ENCODE data around the gene SPATA2. TPM values are rescaled to one million over a fixed set of nuclear protein-coding genes. Genes with fewer than 3 reads are reported as not detected.

SPATA2 gene, protein sequence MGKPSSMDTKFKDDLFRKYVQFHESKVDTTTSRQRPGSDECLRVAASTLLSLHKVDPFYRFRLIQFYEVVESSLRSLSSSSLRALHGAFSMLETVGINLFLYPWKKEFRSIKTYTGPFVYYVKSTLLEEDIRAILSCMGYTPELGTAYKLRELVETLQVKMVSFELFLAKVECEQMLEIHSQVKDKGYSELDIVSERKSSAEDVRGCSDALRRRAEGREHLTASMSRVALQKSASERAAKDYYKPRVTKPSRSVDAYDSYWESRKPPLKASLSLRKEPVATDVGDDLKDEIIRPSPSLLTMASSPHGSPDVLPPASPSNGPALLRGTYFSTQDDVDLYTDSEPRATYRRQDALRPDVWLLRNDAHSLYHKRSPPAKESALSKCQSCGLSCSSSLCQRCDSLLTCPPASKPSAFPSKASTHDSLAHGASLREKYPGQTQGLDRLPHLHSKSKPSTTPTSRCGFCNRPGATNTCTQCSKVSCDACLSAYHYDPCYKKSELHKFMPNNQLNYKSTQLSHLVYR
- 4.4 TPM for total RNA-seq

DNA sequence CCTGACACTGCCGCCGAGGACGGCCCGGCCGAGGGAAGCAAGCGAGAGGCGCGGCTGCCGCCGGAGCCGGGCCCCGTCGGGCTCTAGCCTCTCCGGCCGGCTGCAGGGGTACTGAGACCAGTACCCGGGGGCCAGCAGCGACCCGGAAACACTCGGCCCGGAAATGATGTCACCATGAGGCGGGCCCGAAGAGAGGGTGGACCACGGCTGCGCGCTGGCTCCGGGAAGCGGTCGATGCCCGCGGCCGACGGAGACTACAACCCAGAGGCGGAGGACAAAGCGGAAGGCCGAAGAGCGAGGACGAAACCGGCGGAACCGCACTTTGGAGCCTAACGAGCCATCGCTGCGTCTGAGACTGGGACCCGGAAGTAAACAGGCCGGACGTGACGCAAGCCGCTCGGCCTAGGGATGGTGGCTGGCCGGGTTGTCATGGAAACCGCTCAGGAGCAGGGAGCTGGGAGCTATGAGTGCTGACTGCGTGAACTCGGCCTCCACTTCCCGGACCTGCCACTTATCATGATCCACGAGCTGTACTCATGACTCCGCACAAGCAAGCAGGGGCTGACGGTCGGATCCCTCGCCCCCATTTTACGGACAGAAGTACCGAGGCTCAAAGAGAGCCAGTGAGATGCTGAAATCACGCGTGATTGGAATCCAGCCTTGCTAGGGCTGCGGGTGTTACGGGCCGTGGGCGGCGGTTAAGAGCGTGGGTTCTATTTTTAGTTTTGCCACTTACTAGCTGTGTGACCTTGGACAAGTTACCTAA, at the start of gene SPATA2:
SPATA2 (minus strand) TSS at position 150 of the 766 bp plus-strand sequence. CDS start 7,039 bp downstream, outside the sequence.

DNA sequence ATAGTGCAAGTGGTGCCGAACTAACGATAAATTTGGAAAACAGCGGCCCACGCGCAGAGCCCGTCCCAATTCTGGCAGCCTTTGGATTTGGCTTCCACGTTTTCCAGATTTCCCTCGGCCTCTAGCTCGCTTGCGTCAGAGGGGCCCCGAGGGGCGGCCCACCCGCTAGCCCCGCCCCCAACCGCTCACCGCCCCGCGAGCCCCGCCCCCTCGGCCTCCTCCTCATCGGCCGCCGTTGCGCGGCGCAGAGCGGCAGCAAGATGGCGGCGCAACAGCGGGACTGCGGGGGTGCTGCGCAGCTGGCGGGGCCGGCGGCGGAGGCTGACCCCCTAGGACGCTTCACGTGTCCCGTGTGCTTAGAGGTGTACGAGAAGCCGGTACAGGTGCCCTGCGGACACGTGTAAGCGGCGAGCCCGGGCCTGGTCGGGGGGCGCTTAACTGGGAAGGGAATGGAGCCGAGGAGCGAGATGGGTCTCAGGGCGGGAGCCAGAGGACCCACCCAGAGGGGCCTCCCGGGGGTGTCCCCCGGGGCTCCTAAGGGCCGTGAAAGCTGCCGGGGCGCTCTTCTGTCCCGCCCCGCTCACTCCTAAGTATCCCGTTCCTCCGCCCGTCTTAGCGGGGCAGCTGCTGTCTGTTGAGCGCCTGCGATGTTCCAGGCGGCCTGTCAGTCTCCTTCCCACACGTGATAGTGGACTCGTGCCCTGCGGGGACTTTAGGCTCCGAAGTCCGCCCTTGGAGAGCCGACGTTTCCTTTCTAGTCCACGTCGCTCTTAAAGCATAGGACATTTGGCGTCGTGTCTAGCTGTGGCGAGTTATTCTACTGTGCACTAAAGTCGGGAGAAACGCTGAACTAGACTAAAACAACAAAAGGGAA, 21.1 kb upstream of the SPATA2 start, which contains the start of gene RNF114:
RNF114 (plus strand) TSS at position 245 of the 874 bp plus-strand sequence; CDS start at position 261, 16 bp downstream.

Other genes starting within 250 kb of the SPATA2 start
- gene B4GALT5, start 201.7 kb downstream of the SPATA2 start, total RNA-seq, result 29.4 TPM
- gene SLC9A8, start 102.7 kb downstream of the SPATA2 start, total RNA-seq, result 6.0 TPM
- 116 TPM for gene RNF114, start 20.9 kb upstream of the SPATA2 start, total RNA-seq
- 0.22 TPM for gene SNAI1, start 67.5 kb upstream of the SPATA2 start, total RNA-seq
- gene UBE2V1, start 197.6 kb upstream of the SPATA2 start, total RNA-seq, result 52.8 TPM
- gene PEDS1, start 238.2 kb upstream of the SPATA2 start, total RNA-seq, result 7.6 TPM